ENCODE data around the gene VWA5B2. TPM values are rescaled to one million over a fixed set of nuclear protein-coding genes. Genes with fewer than 3 reads are reported as not detected.

Gene VWA5B2
- total and polyA plus RNA-seq, 9 of the 15 experiments (the other 6 are each of a cell fraction or from before 2014, with no cell fraction given) = 0.04 TPM; not detected in 8

DNA sequence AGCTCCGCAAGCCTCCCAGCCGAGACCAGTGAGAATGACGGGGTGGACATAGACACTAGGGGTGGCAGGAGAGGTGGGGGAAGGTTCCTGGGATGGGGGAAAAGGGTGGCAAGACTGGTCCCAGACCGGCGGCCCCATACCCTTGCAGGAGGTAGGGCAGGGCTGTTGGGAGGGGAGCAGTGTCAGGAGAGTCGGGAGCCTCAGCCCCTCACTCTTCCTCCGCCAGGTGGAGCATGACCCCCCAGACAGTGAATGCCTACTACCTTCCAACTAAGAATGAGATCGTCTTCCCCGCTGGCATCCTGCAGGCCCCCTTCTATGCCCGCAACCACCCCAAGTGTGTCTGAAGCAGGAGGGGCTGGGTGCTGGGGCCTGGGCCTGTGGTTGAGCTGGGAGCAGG is 60.9 kb downstream of the VWA5B2 start (continued):
- TF ChIP-seq, protein P1, sequence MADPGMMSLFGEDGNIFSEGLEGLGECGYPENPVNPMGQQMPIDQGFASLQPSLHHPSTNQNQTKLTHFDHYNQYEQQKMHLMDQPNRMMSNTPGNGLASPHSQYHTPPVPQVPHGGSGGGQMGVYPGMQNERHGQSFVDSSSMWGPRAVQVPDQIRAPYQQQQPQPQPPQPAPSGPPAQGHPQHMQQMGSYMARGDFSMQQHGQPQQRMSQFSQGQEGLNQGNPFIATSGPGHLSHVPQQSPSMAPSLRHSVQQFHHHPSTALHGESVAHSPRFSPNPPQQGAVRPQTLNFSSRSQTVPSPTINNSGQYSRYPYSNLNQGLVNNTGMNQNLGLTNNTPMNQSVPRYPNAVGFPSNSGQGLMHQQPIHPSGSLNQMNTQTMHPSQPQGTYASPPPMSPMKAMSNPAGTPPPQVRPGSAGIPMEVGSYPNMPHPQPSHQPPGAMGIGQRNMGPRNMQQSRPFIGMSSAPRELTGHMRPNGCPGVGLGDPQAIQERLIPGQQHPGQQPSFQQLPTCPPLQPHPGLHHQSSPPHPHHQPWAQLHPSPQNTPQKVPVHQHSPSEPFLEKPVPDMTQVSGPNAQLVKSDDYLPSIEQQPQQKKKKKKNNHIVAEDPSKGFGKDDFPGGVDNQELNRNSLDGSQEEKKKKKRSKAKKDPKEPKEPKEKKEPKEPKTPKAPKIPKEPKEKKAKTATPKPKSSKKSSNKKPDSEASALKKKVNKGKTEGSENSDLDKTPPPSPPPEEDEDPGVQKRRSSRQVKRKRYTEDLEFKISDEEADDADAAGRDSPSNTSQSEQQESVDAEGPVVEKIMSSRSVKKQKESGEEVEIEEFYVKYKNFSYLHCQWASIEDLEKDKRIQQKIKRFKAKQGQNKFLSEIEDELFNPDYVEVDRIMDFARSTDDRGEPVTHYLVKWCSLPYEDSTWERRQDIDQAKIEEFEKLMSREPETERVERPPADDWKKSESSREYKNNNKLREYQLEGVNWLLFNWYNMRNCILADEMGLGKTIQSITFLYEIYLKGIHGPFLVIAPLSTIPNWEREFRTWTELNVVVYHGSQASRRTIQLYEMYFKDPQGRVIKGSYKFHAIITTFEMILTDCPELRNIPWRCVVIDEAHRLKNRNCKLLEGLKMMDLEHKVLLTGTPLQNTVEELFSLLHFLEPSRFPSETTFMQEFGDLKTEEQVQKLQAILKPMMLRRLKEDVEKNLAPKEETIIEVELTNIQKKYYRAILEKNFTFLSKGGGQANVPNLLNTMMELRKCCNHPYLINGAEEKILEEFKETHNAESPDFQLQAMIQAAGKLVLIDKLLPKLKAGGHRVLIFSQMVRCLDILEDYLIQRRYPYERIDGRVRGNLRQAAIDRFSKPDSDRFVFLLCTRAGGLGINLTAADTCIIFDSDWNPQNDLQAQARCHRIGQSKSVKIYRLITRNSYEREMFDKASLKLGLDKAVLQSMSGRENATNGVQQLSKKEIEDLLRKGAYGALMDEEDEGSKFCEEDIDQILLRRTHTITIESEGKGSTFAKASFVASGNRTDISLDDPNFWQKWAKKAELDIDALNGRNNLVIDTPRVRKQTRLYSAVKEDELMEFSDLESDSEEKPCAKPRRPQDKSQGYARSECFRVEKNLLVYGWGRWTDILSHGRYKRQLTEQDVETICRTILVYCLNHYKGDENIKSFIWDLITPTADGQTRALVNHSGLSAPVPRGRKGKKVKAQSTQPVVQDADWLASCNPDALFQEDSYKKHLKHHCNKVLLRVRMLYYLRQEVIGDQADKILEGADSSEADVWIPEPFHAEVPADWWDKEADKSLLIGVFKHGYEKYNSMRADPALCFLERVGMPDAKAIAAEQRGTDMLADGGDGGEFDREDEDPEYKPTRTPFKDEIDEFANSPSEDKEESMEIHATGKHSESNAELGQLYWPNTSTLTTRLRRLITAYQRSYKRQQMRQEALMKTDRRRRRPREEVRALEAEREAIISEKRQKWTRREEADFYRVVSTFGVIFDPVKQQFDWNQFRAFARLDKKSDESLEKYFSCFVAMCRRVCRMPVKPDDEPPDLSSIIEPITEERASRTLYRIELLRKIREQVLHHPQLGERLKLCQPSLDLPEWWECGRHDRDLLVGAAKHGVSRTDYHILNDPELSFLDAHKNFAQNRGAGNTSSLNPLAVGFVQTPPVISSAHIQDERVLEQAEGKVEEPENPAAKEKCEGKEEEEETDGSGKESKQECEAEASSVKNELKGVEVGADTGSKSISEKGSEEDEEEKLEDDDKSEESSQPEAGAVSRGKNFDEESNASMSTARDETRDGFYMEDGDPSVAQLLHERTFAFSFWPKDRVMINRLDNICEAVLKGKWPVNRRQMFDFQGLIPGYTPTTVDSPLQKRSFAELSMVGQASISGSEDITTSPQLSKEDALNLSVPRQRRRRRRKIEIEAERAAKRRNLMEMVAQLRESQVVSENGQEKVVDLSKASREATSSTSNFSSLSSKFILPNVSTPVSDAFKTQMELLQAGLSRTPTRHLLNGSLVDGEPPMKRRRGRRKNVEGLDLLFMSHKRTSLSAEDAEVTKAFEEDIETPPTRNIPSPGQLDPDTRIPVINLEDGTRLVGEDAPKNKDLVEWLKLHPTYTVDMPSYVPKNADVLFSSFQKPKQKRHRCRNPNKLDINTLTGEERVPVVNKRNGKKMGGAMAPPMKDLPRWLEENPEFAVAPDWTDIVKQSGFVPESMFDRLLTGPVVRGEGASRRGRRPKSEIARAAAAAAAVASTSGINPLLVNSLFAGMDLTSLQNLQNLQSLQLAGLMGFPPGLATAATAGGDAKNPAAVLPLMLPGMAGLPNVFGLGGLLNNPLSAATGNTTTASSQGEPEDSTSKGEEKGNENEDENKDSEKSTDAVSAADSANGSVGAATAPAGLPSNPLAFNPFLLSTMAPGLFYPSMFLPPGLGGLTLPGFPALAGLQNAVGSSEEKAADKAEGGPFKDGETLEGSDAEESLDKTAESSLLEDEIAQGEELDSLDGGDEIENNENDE (IDR thresholded peaks at IDR 0.05; ENCODE audit: low read depth, low read length) = no peak
- TF ChIP-seq KHSRP (IDR thresholded peaks at IDR 0.05) = no peak

All from K562 (cell line).